ENCODE measurements around the gene DLG2.

DLG2 gene

DNA sequence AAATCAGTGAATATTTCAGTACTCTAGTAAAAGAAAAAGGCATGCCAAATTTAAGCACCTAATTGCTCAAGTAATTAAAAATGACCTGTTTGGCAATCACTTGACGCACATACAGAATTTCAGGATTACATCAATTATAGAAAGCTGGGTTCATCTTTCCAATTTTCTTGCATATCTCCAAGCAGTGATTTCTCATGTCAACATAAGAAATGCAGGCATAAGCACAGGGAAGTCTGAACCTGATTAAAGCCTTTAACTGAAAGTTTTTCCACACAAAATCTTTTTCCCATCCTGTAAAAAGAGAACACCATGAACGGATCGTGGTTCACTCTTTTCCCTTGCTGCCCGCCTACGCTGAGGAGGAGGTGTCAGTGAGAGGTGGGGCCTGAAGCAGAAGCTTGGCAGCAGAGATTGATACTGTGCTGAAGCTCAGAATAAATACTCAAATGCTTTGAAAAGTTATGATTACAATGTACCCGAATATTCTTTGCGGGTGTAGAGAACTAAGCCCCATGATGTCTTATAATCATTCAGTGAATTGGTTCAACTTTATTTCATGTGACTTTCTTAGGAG is 1636.9 kb downstream of the DLG2 start:
- DNase-seq (ENCODE audit: low spot score) = no peak

DNA sequence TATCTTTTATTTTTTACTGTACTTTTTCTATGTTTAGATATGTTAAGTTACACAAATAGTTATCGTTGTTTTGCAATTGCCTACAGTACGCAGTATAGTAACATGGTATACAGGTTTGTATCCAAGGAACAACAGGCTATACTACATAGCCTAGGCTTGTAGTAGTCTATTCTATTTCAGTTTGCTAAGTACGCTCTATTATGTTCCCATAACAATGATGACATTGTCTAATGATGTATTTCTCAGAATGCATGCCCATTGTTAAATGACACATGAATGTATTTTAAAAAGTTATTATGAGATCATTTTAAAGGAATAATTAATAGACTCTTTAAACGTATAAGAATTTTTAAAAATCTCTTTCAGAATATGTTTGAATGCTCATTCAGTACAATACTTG is 1644.3 kb downstream of the DLG2 start:
- no peak for DNase-seq (ENCODE audit: low spot score)

DNA sequence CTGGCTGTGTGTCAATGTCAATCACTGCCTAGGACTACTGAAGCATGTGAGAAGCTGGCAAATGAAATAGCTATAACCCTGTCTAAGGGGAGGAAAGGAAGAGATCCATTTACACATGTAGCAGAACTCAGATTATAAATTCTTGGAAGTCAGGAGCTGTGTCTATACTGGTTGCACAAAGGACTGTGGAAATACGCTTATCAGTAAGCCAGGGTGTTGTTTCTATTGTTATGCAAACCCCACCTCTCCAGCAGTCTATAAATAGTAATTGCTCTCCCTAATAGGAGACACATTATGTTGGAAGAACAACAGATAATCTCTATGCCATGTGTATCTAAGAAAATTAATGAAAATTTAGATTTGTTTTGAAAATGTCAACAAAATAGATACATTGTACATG is 1647.6 kb downstream of the DLG2 start:
- no peak for DNase-seq (ENCODE audit: low spot score)

DNA sequence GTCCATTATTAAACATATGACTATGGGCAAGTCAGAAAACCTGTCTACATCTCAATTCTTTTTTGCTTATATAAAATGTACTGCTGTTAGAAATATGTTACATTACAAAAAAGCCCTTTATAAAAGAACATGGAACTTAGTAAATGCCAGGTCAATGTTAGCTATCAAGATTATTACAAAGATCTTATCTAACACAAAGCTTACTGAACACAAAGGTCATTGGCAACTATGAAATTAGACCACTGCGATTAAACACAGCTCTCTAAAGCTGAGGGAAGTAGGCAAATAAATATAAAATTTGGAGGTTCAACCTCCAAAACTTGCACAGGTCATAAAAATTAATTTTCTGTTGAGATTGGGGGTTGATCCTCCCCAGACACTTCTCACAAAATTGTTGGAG is 1648.2 kb downstream of the DLG2 start:
- no peak for DNase-seq (ENCODE audit: low spot score)

DNA sequence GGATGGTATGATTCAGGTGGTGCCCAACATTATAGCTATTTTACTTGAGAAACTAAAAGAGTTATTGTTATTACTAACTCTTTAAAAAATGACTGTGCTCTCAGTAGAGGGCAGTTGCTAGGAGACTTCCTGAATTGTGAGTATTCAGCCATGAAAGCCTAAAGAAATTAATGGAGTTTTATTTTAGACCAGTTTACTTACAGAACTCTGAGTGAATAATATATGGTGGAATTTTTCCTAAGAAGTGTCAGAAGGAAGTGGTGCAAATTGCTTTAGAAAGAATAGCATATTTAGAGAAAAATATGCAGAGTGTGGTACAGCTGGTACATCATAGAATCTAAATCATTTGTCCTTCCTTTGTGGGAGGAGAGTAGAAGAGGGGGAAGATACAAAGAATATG is 1651.1 kb downstream of the DLG2 start:
- no peak for DNase-seq (ENCODE audit: low spot score)

DNA sequence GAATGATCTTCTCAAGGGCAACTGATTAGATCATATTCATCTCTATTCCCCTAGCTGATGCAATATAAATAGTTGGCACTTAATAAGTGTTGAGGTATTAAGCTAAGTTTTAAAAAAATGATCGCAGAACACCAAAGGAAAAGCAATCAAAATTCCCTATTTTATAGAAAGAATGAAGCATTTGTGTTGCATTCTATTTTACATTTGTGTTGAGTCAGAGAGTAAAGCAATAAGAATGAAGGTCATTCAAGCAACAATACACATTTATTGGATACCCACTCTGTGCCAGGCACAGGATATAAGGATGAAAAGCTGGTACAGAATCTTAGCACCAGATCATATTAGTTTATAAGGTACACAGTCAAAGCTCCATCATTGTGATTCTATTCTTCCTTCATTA is 1654.6 kb downstream of the DLG2 start:
- no peak for DNase-seq (ENCODE audit: low spot score)

DNA sequence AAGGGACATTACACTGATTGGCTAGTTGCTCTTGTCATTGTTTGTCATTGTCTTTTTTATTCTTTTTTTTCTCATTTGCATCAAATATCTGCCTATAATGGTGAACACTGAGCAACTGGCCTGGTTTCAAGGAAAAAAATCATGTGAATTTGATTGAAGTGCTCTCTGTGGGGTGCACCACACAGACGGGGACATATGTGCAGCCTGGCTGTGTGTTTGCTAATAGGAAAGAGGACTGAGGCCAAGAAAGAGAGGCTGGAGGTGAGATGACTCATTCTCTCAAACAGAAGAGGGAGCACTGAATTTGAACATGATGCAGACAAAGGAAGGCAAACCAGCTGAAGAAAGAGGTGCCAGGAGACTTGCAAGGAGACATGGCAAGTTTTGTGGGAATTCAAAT is 1656.1 kb downstream of the DLG2 start:
- no peak for DNase-seq (ENCODE audit: low spot score)

DNA sequence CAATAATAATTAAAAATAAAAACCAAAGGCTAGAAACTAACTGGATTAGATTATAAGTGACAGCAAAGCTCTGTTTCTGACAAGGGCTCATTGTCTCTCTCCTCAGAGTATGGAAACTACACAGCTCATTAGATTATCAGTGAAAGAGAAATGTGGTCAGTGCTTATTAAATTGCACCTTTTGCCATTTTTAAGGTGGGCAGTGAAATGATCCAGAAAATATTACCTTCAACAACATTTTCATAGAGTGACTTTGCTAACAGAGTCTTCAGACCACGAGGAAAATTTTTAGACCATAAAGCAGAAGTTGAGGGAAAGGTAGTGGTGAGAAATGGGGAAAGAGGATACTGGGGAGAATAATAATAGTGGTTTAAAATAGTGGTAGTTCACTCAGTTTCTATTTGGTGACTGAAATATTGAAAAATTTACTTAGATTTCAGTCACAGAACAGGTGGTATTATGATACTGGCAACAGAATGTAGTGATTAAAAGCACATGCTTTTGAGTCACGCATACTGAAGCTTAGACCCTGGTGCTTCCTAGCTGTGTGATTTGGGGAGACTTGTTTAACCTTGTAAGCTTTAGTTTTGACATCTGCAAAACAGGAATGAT is 1657.0 kb downstream of the DLG2 start:
- DNase-seq (ENCODE audit: low spot score) = no peak

DNA sequence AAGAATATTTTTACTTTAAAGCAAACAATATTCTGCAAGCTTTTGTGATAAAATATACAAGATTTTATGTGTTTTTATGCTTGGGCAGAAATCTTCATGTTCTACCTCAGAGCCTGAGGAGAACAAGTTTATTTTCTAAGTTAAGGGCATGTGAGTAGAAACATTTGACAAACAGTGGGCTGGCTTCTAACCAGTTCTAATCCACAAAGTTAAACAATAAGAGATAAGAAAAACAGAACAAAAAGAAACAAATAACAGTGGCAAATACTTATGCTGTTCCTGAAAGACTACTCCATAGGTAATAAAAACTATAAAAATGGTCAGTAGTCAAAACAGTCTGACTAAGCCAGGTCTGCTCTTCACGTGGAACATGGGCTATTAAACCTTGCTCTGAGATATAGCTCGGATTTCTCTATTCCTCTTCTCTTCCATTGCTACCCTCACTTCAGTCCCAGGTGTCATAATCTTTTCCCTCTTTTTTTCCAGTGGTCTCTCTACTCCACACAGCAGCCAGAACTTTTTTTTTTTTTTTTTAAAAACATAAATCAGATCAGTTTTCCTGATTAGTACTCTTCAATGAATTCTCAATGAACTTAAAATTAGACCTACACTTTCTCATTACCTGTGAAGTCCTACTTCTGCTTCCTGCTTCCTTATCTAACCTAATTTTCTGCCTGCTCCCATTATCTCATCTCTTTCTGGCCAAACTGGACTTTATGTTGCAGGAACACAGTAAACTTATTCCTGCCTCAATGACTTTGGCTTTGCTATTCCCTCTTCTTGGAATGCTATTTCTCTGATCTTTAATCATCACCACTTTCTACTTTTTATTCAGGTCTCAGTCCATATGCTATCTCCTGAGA is 1669.9 kb downstream of the DLG2 start:
- no peak for DNase-seq (ENCODE audit: low spot score)

DNA sequence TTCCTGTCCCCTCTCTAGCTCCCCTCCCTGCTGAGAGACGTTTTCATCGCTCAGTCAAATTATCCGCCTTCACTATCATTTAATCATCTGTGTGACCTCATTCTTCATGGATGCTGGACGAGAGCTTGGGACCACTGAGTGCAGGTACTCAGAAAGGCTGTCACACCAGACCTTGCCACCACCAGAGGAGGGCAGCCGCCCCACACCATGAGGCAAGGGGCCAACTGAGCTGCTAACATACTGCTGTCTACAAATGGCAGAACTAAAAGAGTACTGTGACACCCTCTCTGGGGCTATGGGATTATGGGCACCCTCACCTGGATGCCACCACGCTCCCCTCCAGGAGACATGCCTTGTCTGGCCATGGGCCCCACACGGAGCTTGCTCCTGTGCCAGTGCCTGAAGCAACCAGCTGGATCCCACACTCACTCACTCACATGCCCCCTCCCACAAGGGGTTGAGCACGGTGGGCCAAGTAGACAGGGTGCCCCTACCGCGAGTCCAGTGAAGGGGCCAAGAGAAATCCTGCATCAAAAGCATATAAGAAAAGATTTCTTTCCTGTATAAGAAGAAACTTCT is 1670.9 kb downstream of the DLG2 start:
- no peak for DNase-seq (ENCODE audit: low spot score)

DNA sequence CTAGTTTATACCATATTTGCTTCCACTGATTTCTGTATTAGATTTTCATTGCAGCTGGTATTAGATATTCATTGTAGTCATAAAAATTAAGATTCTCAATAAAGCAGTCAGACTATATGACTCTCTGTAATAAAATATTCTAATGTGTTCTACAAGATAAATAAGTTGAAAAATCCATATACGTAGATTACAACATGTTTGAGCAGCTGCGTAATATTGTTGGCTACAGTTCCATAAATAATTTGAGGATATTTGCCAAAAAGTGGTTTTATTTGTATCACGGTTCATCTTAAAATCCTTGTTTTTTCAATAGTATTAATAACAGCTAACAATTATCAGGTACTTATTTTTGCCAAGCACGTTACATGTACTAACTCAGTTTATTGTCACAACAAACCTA is 1672.4 kb downstream of the DLG2 start:
- DNase-seq (ENCODE audit: low spot score) = no peak

DNA sequence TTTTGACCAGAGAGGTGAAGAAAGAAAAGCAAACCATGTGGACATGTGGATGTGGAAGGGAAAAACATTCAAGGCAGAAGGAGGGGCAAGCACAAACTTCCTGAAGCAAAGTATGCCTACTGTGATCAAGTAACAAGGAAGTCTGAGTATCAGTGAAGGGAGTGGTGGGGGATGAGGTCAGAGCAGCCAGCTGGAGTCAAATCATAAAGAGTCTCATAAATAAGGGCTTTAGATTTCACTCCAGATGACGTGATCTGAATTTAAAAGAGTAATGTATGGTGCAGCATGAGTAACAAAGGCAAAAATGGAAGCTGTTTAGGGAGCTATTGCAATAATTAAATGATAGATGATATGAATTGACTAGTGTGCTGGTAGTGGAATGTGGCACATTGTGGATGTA is 1675.6 kb downstream of the DLG2 start:
- DNase-seq (ENCODE audit: low spot score) = no peak

DNA sequence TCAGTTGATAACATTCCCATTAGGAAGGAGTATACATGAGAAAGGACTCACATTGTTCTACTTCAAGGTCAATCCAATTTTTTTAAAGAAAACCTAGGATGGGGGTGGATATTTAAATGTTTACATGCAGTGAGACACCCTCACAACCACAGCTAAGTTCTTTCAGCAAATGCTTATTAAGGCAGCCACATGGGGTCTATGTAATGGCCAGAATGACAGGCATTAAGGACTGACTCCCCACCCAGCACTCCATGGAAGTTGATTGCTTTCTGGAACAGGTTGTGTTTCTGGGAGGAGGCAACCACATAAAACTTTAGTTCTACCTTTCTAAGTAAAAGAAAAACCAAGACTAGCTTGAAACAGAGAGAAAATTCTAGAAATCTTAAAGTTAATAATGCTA is 1678.9 kb downstream of the DLG2 start:
- DNase-seq (ENCODE audit: low spot score) = no peak

DNA sequence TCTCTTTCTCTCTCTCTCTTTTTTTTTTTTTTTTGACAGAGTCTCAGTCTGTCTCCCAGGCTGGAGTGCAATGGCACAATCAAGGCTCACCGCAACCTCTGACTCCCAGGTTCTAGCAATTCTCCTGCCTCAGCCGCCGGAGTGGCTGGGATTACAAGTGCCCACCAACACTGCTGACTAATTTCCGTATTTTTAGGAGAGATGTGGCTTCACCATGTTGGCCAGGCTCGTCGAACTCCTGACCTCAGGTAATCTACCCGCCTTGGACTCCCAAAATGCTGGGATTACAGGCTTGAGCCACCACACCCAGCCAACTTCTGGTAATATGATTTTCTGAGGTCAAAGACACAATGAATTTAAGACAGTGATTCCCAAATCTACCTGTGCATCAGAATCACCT is 1681.2 kb downstream of the DLG2 start:
- no peak for DNase-seq (ENCODE audit: low spot score)

DNA sequence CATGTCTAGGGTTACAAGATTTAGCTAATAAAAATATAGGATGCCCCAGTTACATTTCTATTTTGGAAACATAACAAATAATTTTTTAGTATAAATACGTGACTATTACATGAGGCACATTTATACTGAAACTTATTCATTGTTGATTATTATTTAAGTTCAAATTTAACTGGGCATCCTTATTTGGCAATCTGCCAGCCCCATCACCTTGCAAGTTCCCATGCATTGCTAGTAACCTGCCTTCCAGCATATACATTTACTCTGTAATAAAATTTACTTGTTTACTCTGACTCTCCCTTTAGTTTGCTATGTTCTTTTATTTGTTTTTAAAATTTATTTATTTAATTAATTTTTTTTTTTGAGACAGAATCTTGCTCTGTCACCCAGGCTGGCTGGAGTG is 1686.1 kb downstream of the DLG2 start:
- no peak for DNase-seq (ENCODE audit: low spot score)

DNA sequence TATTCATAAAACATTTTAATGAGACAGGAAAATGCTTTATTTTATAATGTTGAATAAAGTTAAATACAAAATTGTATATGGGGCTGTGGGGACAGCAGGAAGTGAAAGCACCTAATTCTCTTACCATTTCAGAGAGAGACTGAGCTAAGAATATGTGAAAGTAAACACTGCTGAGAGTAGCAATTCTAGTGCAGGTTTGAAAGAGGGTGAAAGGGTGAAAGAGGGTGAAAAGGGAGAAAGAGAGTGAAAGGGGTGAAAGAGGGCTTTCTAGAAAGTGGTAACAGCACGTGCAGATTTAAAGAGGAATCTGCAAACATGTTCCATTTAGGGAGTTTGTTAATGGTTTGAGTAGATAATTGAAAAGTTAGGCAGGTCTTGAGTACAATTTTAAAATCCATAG is 1689.0 kb downstream of the DLG2 start:
- DNase-seq (ENCODE audit: low spot score) = no peak

DNA sequence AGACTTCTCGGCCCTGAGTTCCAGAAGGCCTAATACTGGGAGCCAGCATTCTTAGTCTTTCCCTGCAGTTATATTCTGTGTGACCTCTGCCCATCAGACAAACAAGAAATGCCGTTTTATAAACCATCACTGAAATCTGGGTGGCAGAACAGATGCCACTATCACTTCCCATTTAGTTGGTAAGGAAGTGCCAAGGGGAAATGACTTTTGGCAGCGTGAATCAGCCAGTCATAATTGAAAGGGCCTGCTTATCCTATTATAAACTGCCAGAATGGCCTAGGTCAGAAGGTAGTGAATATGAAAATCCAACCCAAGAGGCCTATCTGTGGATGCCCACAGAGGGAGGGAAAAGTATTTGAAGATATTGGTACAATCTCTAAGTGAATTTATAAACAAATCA is 1694.1 kb downstream of the DLG2 start:
- DNase-seq (ENCODE audit: low spot score) = no peak

DNA sequence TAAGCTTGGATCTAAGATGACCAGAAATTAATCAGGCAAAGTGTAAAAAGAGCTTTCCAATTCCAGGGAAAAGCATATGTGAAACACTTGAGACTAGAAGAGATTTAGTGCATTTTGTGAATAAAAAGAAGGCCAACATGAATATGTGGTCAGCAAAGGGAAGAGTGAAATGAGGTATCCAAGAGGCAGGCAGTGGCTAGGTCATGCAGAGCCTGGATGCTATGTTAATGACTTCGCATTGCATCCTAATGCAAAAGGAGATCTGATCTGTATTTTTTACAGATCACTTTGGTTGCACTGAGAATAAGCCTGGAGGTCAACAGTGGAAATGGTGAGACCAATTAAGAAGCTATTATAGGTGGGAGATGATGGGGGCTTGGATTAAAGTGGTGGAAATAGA is 1699.7 kb downstream of the DLG2 start:
- no peak for DNase-seq (ENCODE audit: low spot score)

DNA sequence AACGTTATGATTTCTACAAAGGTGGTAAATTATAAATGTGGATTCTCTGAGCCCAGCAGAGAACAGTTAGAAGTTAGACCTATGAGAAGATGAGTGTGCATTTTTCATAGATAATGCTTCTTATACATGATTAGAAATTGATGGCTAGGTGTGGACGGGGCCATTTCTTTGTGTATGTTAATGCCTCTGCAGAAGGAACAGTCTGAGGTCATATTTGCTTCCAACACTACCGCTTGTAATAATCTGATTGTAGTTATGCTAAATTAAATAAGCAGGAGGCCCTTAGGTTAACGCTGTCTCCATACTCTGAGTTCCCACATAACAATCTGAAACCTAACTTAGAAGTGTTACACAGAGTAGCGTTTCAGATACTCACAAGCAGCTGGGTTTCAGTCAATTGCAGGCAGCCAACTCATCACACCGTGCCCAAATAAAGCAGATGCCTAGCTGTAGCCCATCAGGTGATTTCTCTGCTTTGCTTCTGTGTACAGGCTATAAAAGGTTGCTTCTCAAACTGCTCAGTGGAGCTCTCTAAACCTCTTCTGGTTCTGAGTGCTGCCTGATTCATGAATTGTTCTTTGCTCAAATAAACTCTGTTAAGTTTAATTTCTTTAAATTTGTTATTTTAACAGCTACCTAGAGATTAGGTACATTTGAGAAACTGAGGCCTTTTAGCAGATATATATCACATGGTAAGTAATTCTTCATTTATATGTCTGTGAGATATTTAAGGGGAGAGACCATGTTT is 1702.2 kb downstream of the DLG2 start:
- DNase-seq (ENCODE audit: low spot score) = no peak

DNA sequence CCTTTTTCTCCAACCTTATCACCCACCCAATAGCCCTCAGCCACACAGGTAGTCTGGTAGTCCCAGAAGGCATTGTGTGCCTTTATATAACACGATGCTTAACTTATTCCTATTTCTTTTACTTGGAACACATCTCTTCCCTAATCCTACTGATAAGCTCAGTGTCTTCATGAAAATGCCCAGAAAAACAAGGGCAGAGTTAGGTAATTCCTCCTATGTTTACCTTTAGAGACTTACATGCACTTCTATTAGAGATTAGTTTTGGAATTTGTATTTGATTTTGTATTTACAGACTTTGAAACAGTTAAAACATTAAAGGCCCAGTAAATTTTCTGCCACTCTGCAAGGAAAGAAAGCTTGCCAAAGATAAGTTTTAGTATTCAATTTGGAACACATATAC is 1703.2 kb downstream of the DLG2 start:
- no peak for DNase-seq (ENCODE audit: low spot score)

DNA sequence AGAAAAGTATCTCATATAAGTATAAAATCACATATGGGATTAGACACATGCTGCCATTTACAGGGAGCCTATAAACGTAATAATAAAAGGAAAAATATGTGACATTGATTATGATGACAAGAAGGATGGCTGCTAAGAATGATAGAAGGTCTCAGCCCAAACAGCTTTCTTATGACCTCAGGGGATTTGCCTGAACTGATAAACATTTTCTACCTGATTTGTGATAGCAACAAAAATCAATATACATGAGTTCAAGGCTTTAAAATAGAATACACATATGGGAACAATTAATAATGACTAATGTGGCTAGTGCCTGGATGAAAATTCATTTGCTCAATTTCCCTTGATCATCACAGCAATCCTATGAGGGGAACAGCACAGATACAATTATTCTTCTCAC is 1704.2 kb downstream of the DLG2 start:
- no peak for DNase-seq (ENCODE audit: low spot score)

DNA sequence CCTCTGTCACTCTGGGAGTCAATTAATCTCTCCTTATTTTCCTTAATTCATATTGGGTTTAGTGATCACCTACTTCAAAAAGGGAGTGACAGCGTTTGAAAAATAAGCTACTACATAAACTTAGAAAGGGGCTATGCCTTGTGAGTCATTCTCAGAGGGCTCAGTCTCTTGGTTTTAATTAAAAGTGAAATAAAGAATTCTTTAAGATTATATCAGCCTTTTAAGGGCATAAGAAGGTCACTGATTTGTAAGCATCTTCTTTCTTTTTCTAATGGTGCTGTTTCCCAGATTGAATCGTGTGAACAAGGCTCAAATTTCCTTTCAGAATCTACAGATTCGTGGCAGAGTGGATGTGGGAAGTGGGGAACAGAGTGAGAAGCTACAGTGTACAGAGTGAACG is 1704.8 kb downstream of the DLG2 start:
- no peak for DNase-seq (ENCODE audit: low spot score)
